ENCODE measurements around the gene STAM. TPM values are rescaled to one million over a fixed set of nuclear protein-coding genes. Genes with fewer than 3 reads are reported as not detected.

STAM gene
- 15.3 and 20.7 TPM in 2 replicates for total RNA-seq

DNA sequence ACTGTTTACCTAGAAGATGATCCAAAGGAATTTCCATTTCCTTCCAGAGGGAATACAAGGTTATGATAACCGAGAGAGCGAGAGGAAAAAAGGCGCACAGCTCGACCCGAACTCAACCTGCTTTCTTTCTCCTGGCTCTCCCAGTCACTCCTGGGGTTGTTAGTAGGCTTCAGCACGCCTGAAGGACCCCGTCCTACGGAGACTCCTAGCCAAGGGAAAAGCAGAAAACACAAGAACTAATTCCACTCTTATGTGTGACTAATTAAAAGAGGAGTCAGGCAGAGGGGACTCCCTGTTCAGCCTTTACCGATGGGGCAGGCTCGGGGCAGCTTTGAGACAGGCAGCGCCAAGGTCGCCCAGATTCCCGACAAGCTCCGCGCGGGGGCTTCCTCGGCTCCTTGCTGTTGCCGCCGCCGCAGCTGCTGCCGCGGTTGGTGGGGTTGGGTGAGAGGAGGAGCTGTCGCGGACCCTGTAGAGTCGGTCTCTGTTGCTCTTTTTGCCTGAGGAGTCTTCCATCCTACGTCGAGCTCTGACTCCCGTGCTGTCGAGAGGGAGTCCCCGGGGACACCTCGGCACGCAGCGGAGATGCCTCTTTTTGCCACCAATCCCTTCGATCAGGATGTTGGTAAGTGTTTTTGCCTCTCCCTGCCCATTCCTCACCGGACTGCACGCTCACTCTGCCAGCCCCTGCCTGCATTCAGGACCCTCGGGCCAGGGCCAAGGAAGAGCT, at the start of gene STAM:
Gene STAM, plus strand, starts transcription at position 397 of the 730 bp plus-strand sequence. Its CDS starts 189 bp downstream, at position 586.

GRCh38 chr10:17617031-17617911, 26.7 kb upstream of the STAM start, which contains the start of gene HACD1:
HACD1 (minus strand) TSS chr10:17617374; CDS start chr10:17617339, 35 bp downstream.

GRCh38 chr10:17751781-17752445, 108.0 kb downstream of the STAM start, which contains the start of gene TMEM236:
TMEM236 (plus strand) TSS chr10:17752201; CDS start chr10:17752296, 95 bp downstream.

Other genes with a start within 250 kb of the STAM start
- gene ST8SIA6, start 189.6 kb upstream of the STAM start, total RNA-seq: under 0.01 TPM in 1 of 2 replicates, not detected in the other
- gene HACD1, start 26.8 kb upstream of the STAM start, total RNA-seq: 18.6 and 24.2 TPM in 2 replicates
- not detected in 2 replicates for gene TMEM236, start 108.0 kb downstream of the STAM start, total RNA-seq
- not detected in 2 replicates for gene MRC1, start 165.2 kb downstream of the STAM start, total RNA-seq